ENCODE results near the gene NOTUM.

- TF ChIP-seq CTCF (conservative IDR thresholded peaks at IDR 0.05; ENCODE audit: low read length) (no peak), EZH2phosphoT487 (IDR thresholded peaks at IDR 0.05; ENCODE audit: borderline replicate concordance) (no peak)
Measured at GRCh38 chr17:81903896-81904599, 56.9 kb downstream of the NOTUM start.
